Panc1 (cell line): ENCODE measurements around the gene DNAH7. TPM values are rescaled to one million over a fixed set of nuclear protein-coding genes. Genes with fewer than 3 reads are reported as not detected.
A peak's percentile ranks its signal among the peaks of the same experiment; 100 is the strongest.

Experiments
- ATAC-seq: fragments of 200-7000 bp; cut with Tn5 transposase; 2 replicates; pipeline ENCODE4 v1.9.1; 2020; ENCODE audit warnings: mild to moderate bottlenecking, moderate library complexity
- BruUV-seq: library from RNA; stranded (reverse); fragments of 400-500 nt; replicated peaks from 2 replicates; lab custom pipeline; 2021; lab: Mats Ljungman, UMichigan
- CTCF ChIA-PET: fragments of 300-600 bp; sonication (Branson Sonifier 250); formaldehyde crosslinking; loops from one replicate; lab custom pipeline; 2022; ENCODE audit warnings: antibody characterized with exemption; lab: Charles Lee
- POLR2A ChIA-PET: fragments of 300-600 bp; sonication (Branson Sonifier 250); formaldehyde crosslinking; loops from one replicate; lab custom pipeline; 2022; ENCODE audit warnings: antibody characterized with exemption; lab: Charles Lee
- DNase-seq: peaks from one replicate; pipeline ENCODE4 v3.0.0-alpha.2; 2010; ENCODE audit warnings: low read depth, low spot score
- H3K27ac ChIP-seq: 2 replicates; pipeline ENCODE4 v1.5.1; 2011; ENCODE audit warnings: mild to moderate bottlenecking, low read length, inconsistent platforms
- H3K27me3 ChIP-seq: fragments of 200-500 bp; sonication (Bioruptor generic); 2 replicates; pipeline ENCODE4 v1.6.0; 2014; ENCODE audit warnings: low read length, inconsistent platforms; ENCODE audit not compliant: control insufficient read depth, insufficient read depth
- H3K36me3 ChIP-seq: fragments of 200-500 bp; sonication (Bioruptor generic); 2 replicates; pipeline ENCODE4 v1.5.1; 2014; ENCODE audit warnings: inconsistent platforms, mild to moderate bottlenecking, low read length, moderate library complexity; ENCODE audit not compliant: control insufficient read depth, insufficient read depth
- H3K4me1 ChIP-seq: 2 replicates; pipeline ENCODE4 v1.5.1; 2011; ENCODE audit warnings: inconsistent platforms, mild to moderate bottlenecking, low read length, moderate library complexity; ENCODE audit not compliant: control insufficient read depth, insufficient read depth
- H3K4me3 ChIP-seq, 2 experiments: 2 replicates each; pipeline ENCODE4 v1.5.1; 2011 to 2012; ENCODE audit warnings: low read depth in 2 of 2, low read length in 2 of 2, mild to moderate bottlenecking in 2 of 2, inconsistent platforms in 1 of 2, moderate library complexity in 1 of 2
- H3K9me3 ChIP-seq: fragments of 200-500 bp; sonication (Bioruptor generic); 2 replicates; pipeline ENCODE4 v1.5.1; 2014; ENCODE audit warnings: low read depth, mild to moderate bottlenecking, inconsistent platforms, low read length, moderate library complexity; ENCODE audit not compliant: control insufficient read depth, insufficient read depth
- POLR2AphosphoS5 ChIP-seq: IDR thresholded peaks from 2 replicates; pipeline ENCODE4 v1.6.1; 2012; ENCODE audit warnings: mild to moderate bottlenecking, low read depth, low read length, moderate library complexity
- REST ChIP-seq, 2 experiments: IDR thresholded peaks; 2 replicates each; pipeline ENCODE4 v1.6.1; 2011 to 2012; ENCODE audit warnings: low read depth in 2 of 2, control low read depth in 1 of 2, low read length in 1 of 2, mild to moderate bottlenecking in 1 of 2, moderate library complexity in 1 of 2; ENCODE audit not compliant: insufficient read depth in 1 of 2
- SIN3A ChIP-seq: IDR thresholded peaks from 2 replicates; pipeline ENCODE4 v1.6.1; 2012; ENCODE audit warnings: low read depth, mild to moderate bottlenecking, low read length, moderate library complexity, borderline replicate concordance; ENCODE audit not compliant: insufficient read depth
- TCF7L2 ChIP-seq: IDR thresholded peaks from 2 replicates; pipeline ENCODE4 v1.6.1; 2011; ENCODE audit warnings: mild to moderate bottlenecking, low read depth, low read length, inconsistent platforms
- in situ Hi-C: cut with HindIII; loops from 2 replicates; pipeline ENCODE4 v1.10.0; 2016; ENCODE audit warnings: low sequenced_read_pairs, low pct_unique_long_range_greater_than_20kb
- intact Hi-C: fragments of 100-400 bp; cut with micrococcal nuclease; formaldehyde crosslinking; loops from one replicate; pipeline ENCODE4 v1.10.0; 2022; ENCODE audit not compliant: unreplicated experiment
- total RNA-seq: library from RNA; stranded (reverse); gene quantifications from one replicate; pipeline ENCODE4 v1.2.1, GENCODE V29; 2021; ENCODE audit not compliant: unreplicated experiment
- TF ChIP-seq, protein P1 (sequence below): fragments of 450-650 bp; IDR thresholded peaks from 2 replicates; pipeline ENCODE4 v1.5.1; 2017; ENCODE audit warnings: mild to moderate bottlenecking

DNAH7 gene
- total RNA-seq, 1 experiment from 2014 or later, result 0.98 TPM

GRCh38 chr2:195993623-195994022 is 75.0 kb downstream of the DNAH7 start:
- DNase-seq (no peak), ATAC-seq (no peak)
- H3K27ac ChIP-seq, result no peak overlapping the region
- H3K9me3 ChIP-seq, result no peaks in the 10 kb centered on the region
- ChIA-PET POLR2A (no interaction called here), CTCF (no interaction called here)
- no peaks in the 10 kb centered on the region for H3K4me1 ChIP-seq
- H3K27me3 ChIP-seq, result no peaks in the 10 kb centered on the region
- intact Hi-C loops, result no loop called here
- in situ Hi-C loops, result no loop called here
- TF ChIP-seq, protein P1, sequence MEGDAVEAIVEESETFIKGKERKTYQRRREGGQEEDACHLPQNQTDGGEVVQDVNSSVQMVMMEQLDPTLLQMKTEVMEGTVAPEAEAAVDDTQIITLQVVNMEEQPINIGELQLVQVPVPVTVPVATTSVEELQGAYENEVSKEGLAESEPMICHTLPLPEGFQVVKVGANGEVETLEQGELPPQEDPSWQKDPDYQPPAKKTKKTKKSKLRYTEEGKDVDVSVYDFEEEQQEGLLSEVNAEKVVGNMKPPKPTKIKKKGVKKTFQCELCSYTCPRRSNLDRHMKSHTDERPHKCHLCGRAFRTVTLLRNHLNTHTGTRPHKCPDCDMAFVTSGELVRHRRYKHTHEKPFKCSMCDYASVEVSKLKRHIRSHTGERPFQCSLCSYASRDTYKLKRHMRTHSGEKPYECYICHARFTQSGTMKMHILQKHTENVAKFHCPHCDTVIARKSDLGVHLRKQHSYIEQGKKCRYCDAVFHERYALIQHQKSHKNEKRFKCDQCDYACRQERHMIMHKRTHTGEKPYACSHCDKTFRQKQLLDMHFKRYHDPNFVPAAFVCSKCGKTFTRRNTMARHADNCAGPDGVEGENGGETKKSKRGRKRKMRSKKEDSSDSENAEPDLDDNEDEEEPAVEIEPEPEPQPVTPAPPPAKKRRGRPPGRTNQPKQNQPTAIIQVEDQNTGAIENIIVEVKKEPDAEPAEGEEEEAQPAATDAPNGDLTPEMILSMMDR, result no peak
- TF ChIP-seq POLR2AphosphoS5 (no peak), TCF7L2 (no peak), REST (IDR thresholded peaks at IDR 0.05; ENCODE audit: insufficient read depth in 1 of 2, low read depth in 2 of 2, low read length in 1 of 2) (no peak), SIN3A (no peak)
- BruUV-seq, result no TSS peak
- no peak overlapping the region for H3K4me3 ChIP-seq
- no peaks in the 10 kb centered on the region for H3K36me3 ChIP-seq

DNA sequence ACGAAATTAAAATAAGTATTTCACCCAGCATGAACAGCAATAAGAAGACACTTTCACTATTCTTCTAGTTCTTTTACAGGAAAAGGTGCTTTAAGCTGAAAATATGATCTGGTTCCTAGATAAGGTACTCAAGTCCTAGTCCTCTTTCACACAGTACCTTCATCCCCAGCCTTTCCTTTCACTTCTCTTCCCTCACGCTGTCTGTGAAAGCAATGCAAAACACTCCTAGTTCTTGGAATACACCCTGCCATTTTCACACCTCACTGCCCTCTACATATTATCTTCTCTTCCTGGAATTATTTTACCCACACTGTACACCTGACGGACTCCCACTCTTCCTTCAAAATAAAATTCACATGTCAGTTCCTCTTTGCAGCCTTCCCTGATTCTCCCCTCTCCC is 82.9 kb downstream of the DNAH7 start:
- intact Hi-C loops, result no loop called here
- Histone ChIP-seq H3K36me3 (no peaks in the 10 kb centered on the region), H3K9me3 (no peaks in the 10 kb centered on the region), H3K4me1 (no peaks in the 10 kb centered on the region), H3K27ac (no peak overlapping the region), H3K27me3 (no peaks in the 10 kb centered on the region), H3K4me3 (no peak overlapping the region)
- ATAC-seq (peak; percentile 78), DNase-seq (no peak)
- TF ChIP-seq POLR2AphosphoS5, result no peak
- TF ChIP-seq, protein P1, result no peak
- no peak for TF ChIP-seq SIN3A
- no peak for TF ChIP-seq TCF7L2
- TF ChIP-seq REST (IDR thresholded peaks at IDR 0.05; ENCODE audit: insufficient read depth in 1 of 2, low read depth in 2 of 2, low read length in 1 of 2), result no peak
- ChIA-PET CTCF (no interaction called here), POLR2A (no interaction called here)
- BruUV-seq, result no TSS peak
- in situ Hi-C loops, result no loop called here
